Esophagus squamous epithelium (tissue), 4 donors: ENCODE results near the gene FAM124A.

Source experiments
- POLR2A ChIP-seq, 4 donors: fragments of 450-650 bp; IDR thresholded peaks; one replicate each; pipeline ENCODE4 v1.6.1; 2017; ENCODE audit warnings: antibody characterized with exemption in 4 of 4, mild to moderate bottlenecking in 4 of 4, moderate library complexity in 3 of 4
- TF ChIP-seq, protein P1 (sequence below), 6 experiments: fragments of 450-650 bp in 4 of 6; fragments of 200-600 bp in 2 of 6; sonication (generic) in 2 of 6; IDR thresholded peaks; one replicate each; pipeline ENCODE4 v1.5.1; 2016 to 2019; ENCODE audit warnings: antibody characterized with exemption in 6 of 6, mild to moderate bottlenecking in 4 of 6, moderate library complexity in 4 of 6

DNA sequence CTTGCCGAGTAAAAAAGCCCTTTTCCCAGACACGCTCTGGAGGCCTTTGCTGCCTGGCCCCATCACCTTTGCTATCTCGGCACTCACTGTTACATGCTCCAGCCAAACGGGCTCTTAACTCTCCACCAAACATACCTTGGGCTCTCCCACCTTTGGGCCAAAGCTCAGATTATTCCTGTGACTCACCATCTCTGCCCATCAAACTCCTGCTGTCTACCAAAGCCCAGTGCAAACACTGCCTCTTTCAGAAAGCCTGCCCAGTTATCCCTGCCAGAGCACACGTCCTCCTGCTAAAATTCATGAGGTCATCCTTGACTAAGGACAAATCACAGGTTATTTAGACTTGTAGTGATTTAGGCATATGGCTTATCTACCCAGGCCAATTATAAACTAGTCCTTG is 69.1 kb downstream of the FAM124A start:
- TF ChIP-seq, protein P1, sequence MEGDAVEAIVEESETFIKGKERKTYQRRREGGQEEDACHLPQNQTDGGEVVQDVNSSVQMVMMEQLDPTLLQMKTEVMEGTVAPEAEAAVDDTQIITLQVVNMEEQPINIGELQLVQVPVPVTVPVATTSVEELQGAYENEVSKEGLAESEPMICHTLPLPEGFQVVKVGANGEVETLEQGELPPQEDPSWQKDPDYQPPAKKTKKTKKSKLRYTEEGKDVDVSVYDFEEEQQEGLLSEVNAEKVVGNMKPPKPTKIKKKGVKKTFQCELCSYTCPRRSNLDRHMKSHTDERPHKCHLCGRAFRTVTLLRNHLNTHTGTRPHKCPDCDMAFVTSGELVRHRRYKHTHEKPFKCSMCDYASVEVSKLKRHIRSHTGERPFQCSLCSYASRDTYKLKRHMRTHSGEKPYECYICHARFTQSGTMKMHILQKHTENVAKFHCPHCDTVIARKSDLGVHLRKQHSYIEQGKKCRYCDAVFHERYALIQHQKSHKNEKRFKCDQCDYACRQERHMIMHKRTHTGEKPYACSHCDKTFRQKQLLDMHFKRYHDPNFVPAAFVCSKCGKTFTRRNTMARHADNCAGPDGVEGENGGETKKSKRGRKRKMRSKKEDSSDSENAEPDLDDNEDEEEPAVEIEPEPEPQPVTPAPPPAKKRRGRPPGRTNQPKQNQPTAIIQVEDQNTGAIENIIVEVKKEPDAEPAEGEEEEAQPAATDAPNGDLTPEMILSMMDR (IDR thresholded peaks at IDR 0.05) = no peak
- TF ChIP-seq POLR2A (IDR thresholded peaks at IDR 0.05) = no peak
